HFFc6 (cell line): ENCODE results near the gene FAM111A. TPM values are rescaled to one million over a fixed set of nuclear protein-coding genes. Genes with fewer than 3 reads are reported as not detected.

Source experiments
- DNase-seq: peaks from one replicate; pipeline ENCODE4 v3.0.0-alpha.2; 2018
- H3K27ac Mint-ChIP-seq: 2 replicates; pipeline ENCODE4 v1.8.0; 2020; ENCODE audit warnings: mild to moderate bottlenecking, mixed read lengths
- H3K27me3 Mint-ChIP-seq: 2 replicates; pipeline ENCODE4 v1.8.0; 2021; ENCODE audit warnings: mild to moderate bottlenecking, moderate library complexity, mixed read lengths; ENCODE audit not compliant: insufficient read depth
- H3K36me3 Mint-ChIP-seq: 2 replicates; pipeline ENCODE4 v1.8.0; 2021; ENCODE audit warnings: low read depth, mixed read lengths
- H3K4me1 Mint-ChIP-seq: 2 replicates; pipeline ENCODE4 v1.8.0; 2020; ENCODE audit warnings: low read depth, mixed read lengths
- H3K4me3 Mint-ChIP-seq: 2 replicates; pipeline ENCODE4 v1.8.0; 2020; ENCODE audit warnings: mild to moderate bottlenecking, moderate library complexity, mixed read lengths
- H3K9me3 Mint-ChIP-seq: 2 replicates; pipeline ENCODE4 v1.8.0; 2020; ENCODE audit warnings: mild to moderate bottlenecking, mixed read lengths
- total RNA-seq, 6 experiments: library from RNA; stranded (reverse); fragmentation: NEBNext Ultra II Directional; extraction: Animal tissue kit (Norgen Biotek cat#: 25700); gene quantifications; 2 replicates in 1 of 6; 3 replicates in 5 of 6; pipeline ENCODE4 v1.2.3, GENCODE V29; 2021
- TF ChIP-seq, protein P1 (sequence below): fragments of 200-600 bp; sonication (generic); IDR thresholded peaks from 2 replicates; pipeline ENCODE4 v1.5.0; 2021; ENCODE audit warnings: antibody characterized with exemption, mild to moderate bottlenecking

FAM111A gene
- total RNA-seq, 6 experiments from 2014 or later: 28.7 to 56.6 (median 46.7) TPM

DNA sequence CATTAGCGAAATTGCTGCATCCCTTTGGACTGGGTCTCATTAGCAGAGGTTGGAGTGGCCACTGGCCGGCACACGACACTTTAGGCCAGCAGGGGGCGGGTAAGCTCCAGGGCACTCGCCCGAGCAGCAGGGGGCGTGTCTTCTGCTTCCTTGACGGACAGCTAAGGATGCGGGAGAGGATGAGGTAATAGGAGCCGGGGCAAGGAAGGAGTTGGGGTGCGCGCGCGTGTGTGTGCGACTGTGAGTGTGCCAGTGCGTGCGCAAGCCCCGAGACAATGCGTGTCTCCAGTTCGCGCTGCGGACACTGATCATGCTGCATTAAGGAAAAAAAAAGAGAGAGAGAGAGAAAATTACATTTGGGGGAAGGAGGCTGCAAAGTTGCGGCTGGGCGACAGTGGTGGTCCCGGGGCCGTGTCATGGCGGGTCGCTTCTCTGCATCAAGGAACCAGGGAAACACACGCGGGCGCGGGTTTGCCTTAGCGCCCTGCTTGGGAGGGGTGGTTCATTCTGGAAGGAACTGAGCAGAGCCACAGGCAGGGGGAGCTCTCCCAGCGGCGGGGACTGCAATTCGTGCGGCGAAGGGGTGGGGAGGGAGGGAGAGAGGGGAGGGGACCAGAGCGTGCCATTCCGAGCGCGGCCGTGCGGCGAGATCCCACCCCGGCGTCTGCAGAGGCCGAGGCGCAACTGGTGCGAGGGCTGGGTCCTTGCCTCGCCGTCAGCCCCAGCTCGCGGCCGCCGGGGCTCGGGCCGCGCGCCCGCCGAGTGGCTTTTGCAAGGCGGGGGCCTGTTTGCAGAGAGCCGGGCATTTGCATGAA is 29.1 kb downstream of the FAM111A start, which contains the start of gene DTX4:
DTX4 (plus strand) TSS at position 625 of the 815 bp plus-strand sequence. CDS start 464 bp downstream, outside the sequence.
- peak; percentile 86 for DNase-seq
- H3K9me3 Mint-ChIP-seq: no peaks in the 10 kb centered on the region
- H3K4me1 Mint-ChIP-seq: peaks cover 33% of the 10 kb centered on the region
- peak within 1 kb of the TSS; percentile 91 for H3K4me3 Mint-ChIP-seq
- TF ChIP-seq, protein P1, sequence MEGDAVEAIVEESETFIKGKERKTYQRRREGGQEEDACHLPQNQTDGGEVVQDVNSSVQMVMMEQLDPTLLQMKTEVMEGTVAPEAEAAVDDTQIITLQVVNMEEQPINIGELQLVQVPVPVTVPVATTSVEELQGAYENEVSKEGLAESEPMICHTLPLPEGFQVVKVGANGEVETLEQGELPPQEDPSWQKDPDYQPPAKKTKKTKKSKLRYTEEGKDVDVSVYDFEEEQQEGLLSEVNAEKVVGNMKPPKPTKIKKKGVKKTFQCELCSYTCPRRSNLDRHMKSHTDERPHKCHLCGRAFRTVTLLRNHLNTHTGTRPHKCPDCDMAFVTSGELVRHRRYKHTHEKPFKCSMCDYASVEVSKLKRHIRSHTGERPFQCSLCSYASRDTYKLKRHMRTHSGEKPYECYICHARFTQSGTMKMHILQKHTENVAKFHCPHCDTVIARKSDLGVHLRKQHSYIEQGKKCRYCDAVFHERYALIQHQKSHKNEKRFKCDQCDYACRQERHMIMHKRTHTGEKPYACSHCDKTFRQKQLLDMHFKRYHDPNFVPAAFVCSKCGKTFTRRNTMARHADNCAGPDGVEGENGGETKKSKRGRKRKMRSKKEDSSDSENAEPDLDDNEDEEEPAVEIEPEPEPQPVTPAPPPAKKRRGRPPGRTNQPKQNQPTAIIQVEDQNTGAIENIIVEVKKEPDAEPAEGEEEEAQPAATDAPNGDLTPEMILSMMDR: peak; percentile 91
- peaks cover 4% of the 10 kb centered on the region for H3K27me3 Mint-ChIP-seq
- no peaks in the 10 kb centered on the region for H3K36me3 Mint-ChIP-seq
- H3K27ac Mint-ChIP-seq: peak within 1 kb of the TSS; percentile 40; the same call in 1 of the 2 replicates

DNA sequence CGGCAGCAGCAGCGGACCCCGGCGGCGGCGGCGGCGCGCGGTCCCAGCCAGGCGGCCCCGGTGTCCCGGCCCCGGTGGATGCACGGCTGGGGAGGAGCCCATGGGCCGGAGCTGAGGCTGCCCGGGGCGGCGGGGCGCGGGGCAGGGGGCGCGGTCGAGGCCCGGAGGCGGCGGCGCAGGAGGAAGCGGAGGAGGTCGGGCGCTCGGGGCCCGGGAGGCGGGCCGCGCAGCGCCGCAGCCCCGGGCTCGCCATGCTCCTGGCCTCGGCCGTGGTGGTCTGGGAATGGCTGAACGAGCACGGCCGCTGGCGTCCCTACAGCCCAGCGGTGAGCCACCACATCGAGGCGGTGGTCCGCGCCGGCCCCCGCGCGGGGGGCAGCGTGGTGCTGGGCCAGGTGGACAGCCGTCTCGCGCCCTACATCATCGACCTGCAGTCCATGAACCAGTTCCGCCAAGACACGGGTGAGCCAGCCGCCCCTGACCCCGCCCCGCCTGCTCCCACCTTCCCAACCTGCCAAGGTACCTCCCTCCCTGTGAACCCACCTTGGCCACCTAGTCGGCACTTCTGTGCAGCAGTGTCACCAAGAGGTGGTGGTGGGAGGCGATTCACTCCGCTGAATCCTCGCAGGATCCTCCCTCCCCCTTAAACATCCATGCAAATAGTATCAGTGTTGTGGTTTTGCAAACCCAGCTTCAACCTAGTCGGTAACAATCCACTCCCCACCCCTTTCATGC is 29.9 kb downstream of the FAM111A start:
- H3K4me1 Mint-ChIP-seq: peaks cover 33% of the 10 kb centered on the region
- peak overlapping the region; percentile 91 for H3K4me3 Mint-ChIP-seq
- H3K36me3 Mint-ChIP-seq: peaks cover 6% of the 10 kb centered on the region; the same call in 1 of the 2 replicates
- peaks cover 4% of the 10 kb centered on the region for H3K27me3 Mint-ChIP-seq
- H3K9me3 Mint-ChIP-seq: no peaks in the 10 kb centered on the region
- TF ChIP-seq, protein P1: no peak
- DNase-seq: no peak
- H3K27ac Mint-ChIP-seq: peak overlapping the region; percentile 40; the same call in 1 of the 2 replicates

DNA sequence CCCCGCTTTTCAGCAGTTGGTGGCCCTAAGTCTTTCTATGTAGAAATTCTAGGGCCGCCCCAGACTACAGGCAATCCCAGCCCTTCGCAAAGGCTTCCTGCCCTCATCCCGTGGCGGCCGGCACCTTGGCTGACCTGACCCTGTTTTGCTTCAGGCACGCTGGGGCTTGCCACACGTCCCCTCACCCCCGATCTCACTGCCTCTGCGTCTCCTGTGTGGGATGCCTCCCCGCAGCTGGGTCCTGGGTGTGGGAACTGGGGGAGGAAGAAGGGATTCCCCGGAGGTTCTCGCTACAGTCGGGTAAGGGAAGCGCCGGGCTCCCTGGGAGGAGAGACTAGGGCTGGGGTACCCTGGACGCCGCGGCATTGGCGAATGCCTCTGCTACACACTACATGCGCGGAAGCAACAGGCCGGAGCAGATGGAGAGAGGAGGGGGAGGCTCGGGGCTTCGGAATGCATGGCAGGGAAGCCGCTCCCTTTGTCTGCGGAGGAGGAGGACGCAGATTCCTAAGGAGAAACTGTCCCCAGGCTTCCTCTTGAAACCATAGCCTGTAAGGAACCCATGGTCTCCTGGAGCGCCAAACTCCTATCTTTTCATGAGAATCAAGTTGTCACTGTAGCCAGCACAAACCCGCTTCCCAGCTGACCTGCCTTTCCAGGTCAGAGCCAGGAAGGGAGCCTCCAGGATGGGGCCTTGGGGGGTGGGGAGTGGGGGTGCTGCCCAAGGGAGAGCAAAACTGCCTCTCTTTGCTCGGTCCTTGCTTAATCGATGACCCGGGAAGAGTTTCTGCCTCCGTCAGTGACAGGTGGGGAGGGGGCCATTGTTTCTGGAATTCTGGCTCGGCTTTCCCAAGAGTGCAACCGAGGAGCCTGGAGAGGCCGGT is 30.7 kb downstream of the FAM111A start:
- peak overlapping the region; percentile 91 for H3K4me3 Mint-ChIP-seq
- TF ChIP-seq, protein P1: no peak
- peaks cover 8% of the 10 kb centered on the region; the same call in 1 of the 2 replicates for H3K36me3 Mint-ChIP-seq
- peaks cover 4% of the 10 kb centered on the region for H3K27me3 Mint-ChIP-seq
- no peak for DNase-seq
- peaks cover 37% of the 10 kb centered on the region for H3K4me1 Mint-ChIP-seq
- peak overlapping the region; percentile 40 for H3K27ac Mint-ChIP-seq
- H3K9me3 Mint-ChIP-seq: no peaks in the 10 kb centered on the region

DNA sequence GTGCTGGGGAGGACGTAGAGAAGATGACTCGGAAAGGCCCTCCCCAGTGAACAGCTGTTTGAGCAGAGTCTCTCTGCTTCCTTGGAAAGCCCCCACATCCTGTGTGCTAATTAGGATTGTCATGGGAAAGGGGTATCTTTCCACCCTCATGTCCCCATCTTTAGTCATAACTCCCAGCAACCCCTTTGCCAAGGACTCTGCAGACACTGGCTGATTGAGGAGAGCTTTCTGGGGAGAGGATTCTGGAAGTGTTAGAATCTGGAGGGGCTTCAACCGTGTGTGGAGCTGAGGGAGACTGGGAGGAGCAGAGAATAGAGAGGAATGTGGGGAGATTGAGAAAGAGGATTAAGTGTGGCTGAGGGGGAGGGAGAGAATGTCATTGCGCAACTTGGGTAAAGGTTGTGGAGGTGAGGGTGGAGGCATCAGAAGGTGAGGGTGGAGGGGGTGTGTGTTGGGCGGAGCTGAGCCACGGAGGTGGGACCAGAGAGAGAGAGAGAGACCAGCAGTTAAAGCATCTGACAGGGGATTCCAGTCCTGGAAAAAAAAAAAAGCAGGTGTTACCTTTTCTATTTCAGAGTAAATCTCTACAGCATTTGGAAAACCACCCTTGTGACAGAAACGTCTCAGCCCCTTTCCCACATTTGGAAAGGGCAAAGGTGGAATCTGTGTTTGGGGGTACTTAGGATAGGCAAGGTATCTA is 31.5 kb downstream of the FAM111A start:
- Mint-ChIP-seq H3K9me3 (no peaks in the 10 kb centered on the region), H3K4me1 (peaks cover 42% of the 10 kb centered on the region), H3K4me3 (peak overlapping the region; percentile 91), H3K27ac (peak overlapping the region; percentile 68), H3K36me3 (peaks cover 8% of the 10 kb centered on the region; the same call in 1 of the 2 replicates), H3K27me3 (peaks cover 4% of the 10 kb centered on the region)
- no peak for DNase-seq
- TF ChIP-seq, protein P1: no peak
